ENCODE data around the gene GSN. TPM values are rescaled to one million over a fixed set of nuclear protein-coding genes. Genes with fewer than 3 reads are reported as not detected.

The GSN gene
- total and polyA plus RNA-seq, 2 of the 13 experiments (the other 11 are each of a cell fraction or from before 2014, with no cell fraction given), result 294 to 307 TPM

GRCh38 chr9:121277518-121278295 lies 9.7 kb downstream of the GSN start (continued):
- no peak for TF ChIP-seq GATAD2A (CRISPR knock-in tag; IDR thresholded peaks at IDR 0.05)
- TF ChIP-seq ZBTB44 (CRISPR knock-in tag; IDR thresholded peaks at IDR 0.05), result no peak
- no peak for TF ChIP-seq ZFYVE20 (CRISPR knock-in tag; IDR thresholded peaks at IDR 0.05; ENCODE audit: borderline replicate concordance, low read depth)
- TF ChIP-seq HDAC6 (IDR thresholded peaks at IDR 0.05; ENCODE audit: low read depth, low read length), result no peak
- TF ChIP-seq ZNF281 (CRISPR knock-in tag; IDR thresholded peaks at IDR 0.05; ENCODE audit: borderline replicate concordance), result no peak
- TF ChIP-seq ZNF18 (CRISPR knock-in tag; IDR thresholded peaks at IDR 0.05; ENCODE audit: insufficient replicate concordance), result no peak
- no peak for TF ChIP-seq REPIN1 (CRISPR knock-in tag; IDR thresholded peaks at IDR 0.05; ENCODE audit: borderline replicate concordance, low read depth)
- no peak for TF ChIP-seq ZNF235 (CRISPR knock-in tag; IDR thresholded peaks at IDR 0.05; ENCODE audit: borderline replicate concordance)
- no peak for TF ChIP-seq ZBTB20 (CRISPR knock-in tag; IDR thresholded peaks at IDR 0.05; ENCODE audit: borderline replicate concordance, low read depth)
- no peak for TF ChIP-seq ZNF296 (CRISPR knock-in tag; conservative IDR thresholded peaks at IDR 0.05)
- TF ChIP-seq ZNF619 (CRISPR knock-in tag; IDR thresholded peaks at IDR 0.05), result no peak
- no peak for TF ChIP-seq AHDC1 (CRISPR knock-in tag; IDR thresholded peaks at IDR 0.05; ENCODE audit: borderline replicate concordance)
- no peak for TF ChIP-seq SRF (IDR thresholded peaks at IDR 0.05; ENCODE audit: low read depth, low read length)

All from HepG2 (cell line).